Esophagus muscularis mucosa (tissue), 4 donors: ENCODE measurements around the gene CLEC4G. TPM values are rescaled to one million over a fixed set of nuclear protein-coding genes. Genes with fewer than 3 reads are reported as not detected.

Experiments used
- DNase-seq: peaks from one replicate; pipeline ENCODE4 v3.0.0-alpha.2; 2017; ENCODE audit errors: extremely low spot score
- H3K27ac ChIP-seq, 4 donors: fragments of 200-600 bp; sonication (generic); replicated peaks in 1 of 4; 1 replicate in 3 of 4; 2 replicates in 1 of 4; pipeline ENCODE4 v1.5.1; 2016 to 2019; ENCODE audit warnings: mild to moderate bottlenecking in 1 of 4
- H3K27me3 ChIP-seq, 4 donors: fragments of 200-600 bp; sonication (generic); one replicate each; pipeline versions ENCODE4 v1.5.1 to v1.6.0; 2016 to 2019
- H3K36me3 ChIP-seq, 4 donors: fragments of 200-600 bp; sonication (generic); one replicate each; pipeline ENCODE4 v1.5.1; 2016 to 2019
- H3K4me1 ChIP-seq, 4 donors: fragments of 200-600 bp; sonication (generic); one replicate each; pipeline ENCODE4 v1.5.1; 2016 to 2019
- H3K4me3 ChIP-seq, 4 donors: fragments of 200-600 bp; sonication (generic); 1 replicate in 2 of 4; 2 replicates in 2 of 4; pipeline ENCODE4 v1.5.1; 2016 to 2019; ENCODE audit warnings: mild to moderate bottlenecking in 4 of 4, moderate library complexity in 1 of 4
- H3K9me3 ChIP-seq, 4 donors: fragments of 200-600 bp; sonication (generic); 1 replicate in 3 of 4; 2 replicates in 1 of 4; pipeline ENCODE4 v1.5.1; 2016 to 2019
- EP300 ChIP-seq: sonication (generic); formaldehyde crosslinking; IDR thresholded peaks from one replicate; pipeline ENCODE4 v1.6.1; 2017; ENCODE audit warnings: antibody characterized with exemption
- POLR2A ChIP-seq: fragments of 450-650 bp; IDR thresholded peaks from one replicate; pipeline ENCODE4 v1.6.1; 2017; ENCODE audit warnings: antibody characterized with exemption, moderate library complexity, mild to moderate bottlenecking, low read depth
- POLR2AphosphoS5 ChIP-seq, 2 donors: sonication (generic); formaldehyde crosslinking; IDR thresholded peaks; one replicate each; pipeline ENCODE4 v1.6.1; 2017; ENCODE audit warnings: antibody characterized with exemption in 2 of 2
- WGBS: methylation state at CpG from one replicate; pipeline ENCODE4 v1.1.5; 2018; 5-methylcytosine and 5-hydroxymethylcytosine counted together
- intact Hi-C: fragments of 100-400 bp; cut with DNase I; formaldehyde crosslinking; loops from one replicate; pipeline ENCODE4 v1.15.1; 2023
- total RNA-seq, 4 donors: library from RNA; depleted of rRNA; stranded (reverse); fragments of >200 nt; gene quantifications; one replicate each; pipeline versions ENCODE4 v1.1.0 to v1.2.1, GENCODE V29; 2016
- TF ChIP-seq, protein P1 (sequence below), 3 experiments: fragments of 200-600 bp in 2 of 3; fragments of 450-650 bp in 1 of 3; sonication (generic) in 2 of 3; IDR thresholded peaks; one replicate each; pipeline ENCODE4 v1.5.1; 2017 to 2019; ENCODE audit warnings: antibody characterized with exemption in 3 of 3, mild to moderate bottlenecking in 2 of 3, moderate library complexity in 1 of 3

Gene CLEC4G
- total RNA-seq, 4 donors from 2014 or later: 0.75 to 2.5 (median 1.8) TPM

DNA sequence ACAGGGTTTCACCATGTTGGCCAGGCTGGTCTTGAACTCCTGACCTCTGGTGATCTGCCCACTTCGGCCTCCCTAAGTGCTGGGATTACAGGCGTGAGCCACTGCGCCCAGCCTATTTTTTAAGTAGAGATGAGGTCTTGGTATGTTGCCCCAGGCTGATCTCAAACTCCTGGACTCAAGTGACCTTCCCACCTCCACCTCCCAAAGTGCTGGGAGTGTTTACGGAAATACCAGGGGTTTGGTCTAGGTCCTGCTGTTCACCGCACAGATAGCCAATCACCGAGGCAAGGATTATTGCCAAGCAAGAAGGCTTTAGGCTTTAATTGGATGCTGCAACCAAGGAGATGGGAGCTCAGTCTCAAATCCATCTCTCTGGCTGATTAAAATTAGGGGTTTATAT is 11.6 kb downstream of the CLEC4G start:
- intact Hi-C loops: no loop called here
- Histone ChIP-seq H3K4me1 (no peaks in the 10 kb centered on the region), H3K9me3 (peaks cover 0 to 12% (median 8%) of the 10 kb centered on the region in 4 donors), H3K4me3 (no peak overlapping the region), H3K27ac (no peak overlapping the region), H3K27me3 (peaks cover 0 to 45% (median 0%) of the 10 kb centered on the region in 4 donors), H3K36me3 (no peaks in the 10 kb centered on the region)
- TF ChIP-seq EP300: no peak
- no peak for TF ChIP-seq POLR2A
- TF ChIP-seq, protein P1, sequence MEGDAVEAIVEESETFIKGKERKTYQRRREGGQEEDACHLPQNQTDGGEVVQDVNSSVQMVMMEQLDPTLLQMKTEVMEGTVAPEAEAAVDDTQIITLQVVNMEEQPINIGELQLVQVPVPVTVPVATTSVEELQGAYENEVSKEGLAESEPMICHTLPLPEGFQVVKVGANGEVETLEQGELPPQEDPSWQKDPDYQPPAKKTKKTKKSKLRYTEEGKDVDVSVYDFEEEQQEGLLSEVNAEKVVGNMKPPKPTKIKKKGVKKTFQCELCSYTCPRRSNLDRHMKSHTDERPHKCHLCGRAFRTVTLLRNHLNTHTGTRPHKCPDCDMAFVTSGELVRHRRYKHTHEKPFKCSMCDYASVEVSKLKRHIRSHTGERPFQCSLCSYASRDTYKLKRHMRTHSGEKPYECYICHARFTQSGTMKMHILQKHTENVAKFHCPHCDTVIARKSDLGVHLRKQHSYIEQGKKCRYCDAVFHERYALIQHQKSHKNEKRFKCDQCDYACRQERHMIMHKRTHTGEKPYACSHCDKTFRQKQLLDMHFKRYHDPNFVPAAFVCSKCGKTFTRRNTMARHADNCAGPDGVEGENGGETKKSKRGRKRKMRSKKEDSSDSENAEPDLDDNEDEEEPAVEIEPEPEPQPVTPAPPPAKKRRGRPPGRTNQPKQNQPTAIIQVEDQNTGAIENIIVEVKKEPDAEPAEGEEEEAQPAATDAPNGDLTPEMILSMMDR (IDR thresholded peaks at IDR 0.05): no peak
- no peak for TF ChIP-seq POLR2AphosphoS5 (IDR thresholded peaks at IDR 0.05)
- 85% methylated on average over 6 of the region's 6 CpGs for WGBS
- DNase-seq: no peak

DNA sequence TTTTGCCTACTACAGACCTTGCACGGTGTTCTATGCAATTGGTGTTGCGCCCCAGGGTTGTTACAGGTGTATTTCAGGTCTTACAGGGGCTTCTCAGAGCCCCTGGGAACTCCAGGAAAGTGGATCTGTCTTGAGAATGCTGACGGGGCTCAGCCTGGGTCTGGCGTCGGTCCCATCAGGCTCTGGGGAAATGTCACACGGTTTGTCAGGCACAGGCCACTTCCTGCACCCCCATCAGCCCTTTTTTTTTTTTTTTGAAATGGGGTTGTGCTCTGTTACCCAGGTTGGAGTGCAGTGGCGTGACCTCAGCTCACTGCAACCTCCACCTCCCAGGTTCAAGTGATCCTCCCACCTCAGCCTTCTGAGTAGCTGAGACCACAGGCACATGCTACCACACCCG is 13.2 kb downstream of the CLEC4G start:
- H3K27me3 ChIP-seq: peaks cover 0 to 28% (median 0%) of the 10 kb centered on the region in 4 donors

DNA sequence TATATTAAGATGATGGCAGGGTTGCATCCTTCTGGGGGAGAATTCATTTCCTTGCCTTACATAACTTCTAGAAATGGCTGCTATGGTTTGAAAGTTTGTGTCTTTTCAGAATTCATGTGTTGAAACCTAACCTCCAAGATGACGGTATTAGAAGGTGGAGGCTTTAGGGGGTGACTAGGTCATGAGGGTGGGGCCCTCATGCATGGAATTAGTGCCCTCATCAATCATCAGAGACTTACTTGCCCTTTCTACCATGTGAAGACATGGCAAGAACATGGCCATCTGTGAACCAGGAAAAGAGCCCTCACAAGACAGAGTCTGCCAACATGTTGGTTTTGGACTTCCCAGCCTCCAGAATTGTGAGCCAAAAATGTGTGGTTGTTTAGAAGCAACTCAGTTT is 15.1 kb downstream of the CLEC4G start:
- no peak for DNase-seq
- Histone ChIP-seq H3K4me3 (no peak overlapping the region), H3K4me1 (no peaks in the 10 kb centered on the region), H3K9me3 (peaks cover 0 to 12% (median 8%) of the 10 kb centered on the region in 4 donors), H3K27ac (no peak overlapping the region), H3K27me3 (peaks cover 0 to 15% (median 0%) of the 10 kb centered on the region in 4 donors), H3K36me3 (no peaks in the 10 kb centered on the region)
- 100% methylated on average over 1 of the region's 1 CpG for WGBS
- intact Hi-C loops: no loop called here
- TF ChIP-seq POLR2AphosphoS5 (IDR thresholded peaks at IDR 0.05) (no peak), POLR2A (no peak), EP300 (no peak)
- TF ChIP-seq, protein P1 (IDR thresholded peaks at IDR 0.05): no peak

More for the DNA sequence above, 13.2 kb downstream of the CLEC4G start:
- H3K27ac ChIP-seq: no peak overlapping the region
- peaks cover 0 to 12% (median 8%) of the 10 kb centered on the region in 4 donors for H3K9me3 ChIP-seq
- WGBS: 52% methylated on average over 8 of the region's 8 CpGs
- TF ChIP-seq POLR2A: no peak
- no peak overlapping the region for H3K4me3 ChIP-seq
- no peaks in the 10 kb centered on the region for H3K36me3 ChIP-seq
- intact Hi-C loops: no loop called here
- H3K4me1 ChIP-seq: no peaks in the 10 kb centered on the region
- no peak for DNase-seq

DNA sequence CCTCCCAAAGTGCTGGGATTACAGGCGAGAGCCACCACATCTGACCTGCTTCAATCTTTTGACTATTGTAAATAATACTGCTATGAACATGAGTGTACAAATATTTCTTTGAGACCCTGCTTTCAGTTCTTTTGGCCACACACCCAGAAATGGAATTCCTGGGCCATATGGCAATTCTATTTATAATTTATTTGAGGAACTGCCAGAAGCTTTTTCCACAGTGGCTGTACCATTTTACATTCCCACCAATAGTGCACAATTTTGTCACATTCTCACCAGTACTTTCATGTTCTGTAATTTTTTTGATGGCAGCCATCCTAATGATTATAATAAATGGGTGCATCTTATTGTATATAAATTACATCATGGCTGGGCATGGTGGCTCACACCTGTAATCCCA is 16.2 kb downstream of the CLEC4G start:
- Histone ChIP-seq H3K9me3 (peaks cover 0 to 12% (median 8%) of the 10 kb centered on the region in 4 donors), H3K4me1 (no peaks in the 10 kb centered on the region), H3K27me3 (peaks cover 0 to 18% (median 0%) of the 10 kb centered on the region in 4 donors), H3K27ac (no peak overlapping the region), H3K36me3 (no peaks in the 10 kb centered on the region), H3K4me3 (no peak overlapping the region)
- WGBS: 65% methylated on average over 1 of the region's 1 CpG
- intact Hi-C loops: no loop called here
- TF ChIP-seq EP300 (no peak), POLR2AphosphoS5 (IDR thresholded peaks at IDR 0.05) (no peak)
- TF ChIP-seq, protein P1 (IDR thresholded peaks at IDR 0.05): no peak
- DNase-seq: no peak

DNA sequence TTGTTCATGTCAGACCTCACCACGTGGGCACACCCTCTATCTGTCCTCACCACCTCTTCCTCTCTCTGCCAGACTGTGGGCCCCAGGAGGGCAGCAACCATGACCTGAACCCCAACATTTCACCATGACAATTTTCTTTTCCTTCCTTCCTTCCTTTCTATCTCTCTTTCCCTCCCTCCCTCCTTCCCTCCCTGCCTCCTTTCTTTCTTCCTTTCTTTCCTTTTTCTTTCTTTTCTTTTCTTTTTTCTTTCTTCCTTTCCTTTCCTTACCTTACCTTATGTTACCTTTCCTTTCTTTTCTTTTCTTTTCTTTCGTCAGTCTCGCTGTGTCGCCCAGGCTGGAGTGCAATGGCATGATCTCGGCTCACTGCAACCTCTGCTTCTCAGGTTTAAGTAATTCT is 21.3 kb downstream of the CLEC4G start:
- H3K27me3 ChIP-seq: peaks cover 0 to 24% (median 0%) of the 10 kb centered on the region in 4 donors
- intact Hi-C loops: no loop called here
- WGBS: 78% methylated on average over 5 of the region's 5 CpGs

More for the DNA sequence above, 21.3 kb downstream of the CLEC4G start:
- no peak overlapping the region for H3K27ac ChIP-seq
- H3K4me3 ChIP-seq: no peak overlapping the region
- H3K36me3 ChIP-seq: no peaks in the 10 kb centered on the region
- no peak for DNase-seq
- TF ChIP-seq EP300 (no peak), POLR2AphosphoS5 (IDR thresholded peaks at IDR 0.05) (no peak), POLR2A (no peak)
- TF ChIP-seq, protein P1 (IDR thresholded peaks at IDR 0.05): no peak
- no peaks in the 10 kb centered on the region for H3K4me1 ChIP-seq
- no peaks in the 10 kb centered on the region for H3K9me3 ChIP-seq
